Keratinocyte (primary cell): ENCODE data around the gene RSRC2. TPM values are rescaled to one million over a fixed set of nuclear protein-coding genes. Genes with fewer than 3 reads are reported as not detected.

ENCODE experiments used
- DNase-seq: peaks from one replicate; pipeline ENCODE4 v3.0.0-alpha.2; 2011; ENCODE audit warnings: low read depth, missing footprints, low spot score
- FAIRE-seq: peaks from 2 replicates; lab custom pipeline; 2011; peaks lifted over from hg19 to GRCh38; lab: Jason Lieb, UNC
- H2AFZ ChIP-seq: 2 replicates; pipeline ENCODE4 v1.6.0; 2012; ENCODE audit warnings: low read length, control low read depth, inconsistent platforms; ENCODE audit not compliant: control insufficient read depth
- H3K27ac ChIP-seq: 2 replicates; pipeline ENCODE4 v1.5.1; 2011; ENCODE audit warnings: low read length; ENCODE audit not compliant: control insufficient read depth, insufficient read depth
- H3K27me3 ChIP-seq: 3 replicates; pipeline ENCODE4 v1.6.0; 2011; ENCODE audit warnings: low read length; ENCODE audit not compliant: control insufficient read depth, insufficient read depth; ENCODE audit errors: extremely low read depth
- H3K36me3 ChIP-seq, 2 experiments: 2 replicates in 1 of 2; 3 replicates in 1 of 2; pipeline ENCODE4 v1.5.1; 2011; ENCODE audit warnings: low read length in 2 of 2, mild to moderate bottlenecking in 1 of 2; ENCODE audit not compliant: control insufficient read depth in 2 of 2, insufficient read depth in 2 of 2; ENCODE audit errors: extremely low read depth in 1 of 2
- H3K4me1 ChIP-seq: 3 replicates; pipeline ENCODE4 v1.5.1; 2011; ENCODE audit warnings: low read length; ENCODE audit not compliant: control insufficient read depth, insufficient read depth; ENCODE audit errors: extremely low read depth
- H3K4me2 ChIP-seq: 3 replicates; pipeline ENCODE4 v1.6.0; 2011; ENCODE audit warnings: low read depth, low read length; ENCODE audit not compliant: control insufficient read depth, insufficient read depth; ENCODE audit errors: extremely low read depth
- H3K4me3 ChIP-seq, 3 experiments: fragments of 200-600 bp in 1 of 3; sonication (generic) in 1 of 3; 2 replicates in 2 of 3; 3 replicates in 1 of 3; pipeline ENCODE4 v1.5.1; 2011 to 2016; ENCODE audit warnings: low read length in 3 of 3, mild to moderate bottlenecking in 3 of 3, control low read depth in 2 of 3, inconsistent platforms in 1 of 3, low read depth in 1 of 3, mixed read lengths in 1 of 3, mixed run types in 1 of 3, moderate library complexity in 1 of 3; ENCODE audit not compliant: control insufficient read depth in 2 of 3, insufficient read depth in 2 of 3; ENCODE audit errors: extremely low read depth in 1 of 3
- H3K79me2 ChIP-seq: 2 replicates; pipeline ENCODE4 v1.6.0; 2012; ENCODE audit warnings: low read length; ENCODE audit not compliant: control insufficient read depth, insufficient read depth
- H3K9ac ChIP-seq: 3 replicates; pipeline ENCODE4 v1.6.0; 2011; ENCODE audit warnings: low read length; ENCODE audit not compliant: control insufficient read depth, insufficient read depth; ENCODE audit errors: extremely low read depth
- H3K9me1 ChIP-seq: 3 replicates; pipeline ENCODE4 v1.6.0; 2011; ENCODE audit warnings: low read length; ENCODE audit not compliant: control insufficient read depth, insufficient read depth; ENCODE audit errors: extremely low read depth
- H3K9me3 ChIP-seq: 2 replicates; pipeline ENCODE4 v1.5.1; 2012; ENCODE audit warnings: low read depth, low read length; ENCODE audit not compliant: control insufficient read depth
- H4K20me1 ChIP-seq: 3 replicates; pipeline ENCODE4 v1.6.0; 2011; ENCODE audit warnings: low read length; ENCODE audit not compliant: control insufficient read depth, insufficient read depth; ENCODE audit errors: extremely low read depth
- EZH2 ChIP-seq: IDR thresholded peaks from one replicate; pipeline ENCODE4 v1.6.1; 2012; ENCODE audit warnings: inconsistent platforms, mild to moderate bottlenecking, low read length, moderate library complexity
- dilution Hi-C: fragments of 300-500 bp; cut with MboI; formaldehyde crosslinking; loops from one replicate; pipeline ENCODE4 v1.7.0; 2020; ENCODE audit warnings: low sequenced_read_pairs; ENCODE audit not compliant: extremely low pct_ligation_motif_present
- polyA plus RNA-seq, 5 experiments: library from polyadenylated mRNA; depleted of rRNA in 3 of 5; stranded (reverse) in 3 of 5; stranded (forward) in 1 of 5; unstranded in 1 of 5; fragments of >200 nt; gene quantifications; 1 replicate in 1 of 5; 2 replicates in 3 of 5; 3 replicates in 1 of 5; pipeline versions ENCODE4 v1.2.1 to v1.2.3, GENCODE V29; 2011 to 2012; ENCODE audit warnings: missing spikeins in 2 of 5, low read depth in 1 of 5, low replicate concordance in 1 of 5
- TF ChIP-seq, protein P1 (sequence below), 3 experiments: IDR thresholded peaks in 1 of 3; conservative IDR thresholded peaks in 1 of 3; optimal IDR thresholded peaks in 1 of 3; 2 replicates in 2 of 3; 3 replicates in 1 of 3; pipeline versions ENCODE3 to v1.5.1; 2011; ENCODE audit warnings: low read length in 3 of 3, mild to moderate bottlenecking in 3 of 3, moderate library complexity in 2 of 3, control low read depth in 1 of 3, inconsistent platforms in 1 of 3; ENCODE audit not compliant: insufficient read depth in 2 of 3; ENCODE audit errors: extremely low read depth in 1 of 3

The RSRC2 gene
- polyA plus RNA-seq, 1 donor (not counting 4 experiments of a cell fraction or from before 2014, with no cell fraction given): 45.6 TPM

- TF ChIP-seq, protein P1, sequence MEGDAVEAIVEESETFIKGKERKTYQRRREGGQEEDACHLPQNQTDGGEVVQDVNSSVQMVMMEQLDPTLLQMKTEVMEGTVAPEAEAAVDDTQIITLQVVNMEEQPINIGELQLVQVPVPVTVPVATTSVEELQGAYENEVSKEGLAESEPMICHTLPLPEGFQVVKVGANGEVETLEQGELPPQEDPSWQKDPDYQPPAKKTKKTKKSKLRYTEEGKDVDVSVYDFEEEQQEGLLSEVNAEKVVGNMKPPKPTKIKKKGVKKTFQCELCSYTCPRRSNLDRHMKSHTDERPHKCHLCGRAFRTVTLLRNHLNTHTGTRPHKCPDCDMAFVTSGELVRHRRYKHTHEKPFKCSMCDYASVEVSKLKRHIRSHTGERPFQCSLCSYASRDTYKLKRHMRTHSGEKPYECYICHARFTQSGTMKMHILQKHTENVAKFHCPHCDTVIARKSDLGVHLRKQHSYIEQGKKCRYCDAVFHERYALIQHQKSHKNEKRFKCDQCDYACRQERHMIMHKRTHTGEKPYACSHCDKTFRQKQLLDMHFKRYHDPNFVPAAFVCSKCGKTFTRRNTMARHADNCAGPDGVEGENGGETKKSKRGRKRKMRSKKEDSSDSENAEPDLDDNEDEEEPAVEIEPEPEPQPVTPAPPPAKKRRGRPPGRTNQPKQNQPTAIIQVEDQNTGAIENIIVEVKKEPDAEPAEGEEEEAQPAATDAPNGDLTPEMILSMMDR (optimal IDR thresholded peaks at IDR 0.05 in 1 of 3, IDR thresholded peaks at IDR 0.05 in 1 of 3, conservative IDR thresholded peaks at IDR 0.05 in 1 of 3; ENCODE audit: extremely low read depth in 1 of 3, insufficient read depth in 2 of 3, low read length in 3 of 3): no peak
- FAIRE-seq (no peak), DNase-seq (no peak)
- H3K4me2 ChIP-seq: no peak overlapping the region
- H3K27me3 ChIP-seq: no peaks in the 10 kb centered on the region
- no peaks in the 10 kb centered on the region for H3K9me3 ChIP-seq
- H3K79me2 ChIP-seq: peaks cover 92% of the 10 kb centered on the region
- peaks cover 32 to 67% of the 10 kb centered on the region in 2 experiments for H3K36me3 ChIP-seq
- no peak overlapping the region for H3K9ac ChIP-seq
- H3K27ac ChIP-seq: no peak overlapping the region
- H4K20me1 ChIP-seq: peaks cover 45% of the 10 kb centered on the region
- H2AFZ ChIP-seq: no peak overlapping the region
- H3K4me1 ChIP-seq: peaks cover 16% of the 10 kb centered on the region
- H3K4me3 ChIP-seq: no peak overlapping the region
- H3K9me1 ChIP-seq: no peaks in the 10 kb centered on the region
- dilution Hi-C loops: no loop called here
Observed at GRCh38 chr12:122519418-122519817, 7.3 kb downstream of the RSRC2 start.

GRCh38 chr12:122518908-122519307 is 7.8 kb downstream of the RSRC2 start:
- dilution Hi-C loops: no loop called here
- DNase-seq (no peak), FAIRE-seq (no peak)
- no peak overlapping the region for H3K4me3 ChIP-seq
- H3K9me1 ChIP-seq: no peaks in the 10 kb centered on the region
- H3K79me2 ChIP-seq: peaks cover 89% of the 10 kb centered on the region
- no peaks in the 10 kb centered on the region for H3K9me3 ChIP-seq
- peaks cover 41% of the 10 kb centered on the region for H4K20me1 ChIP-seq
- H2AFZ ChIP-seq: no peak overlapping the region
- peaks cover 31 to 68% of the 10 kb centered on the region in 2 experiments for H3K36me3 ChIP-seq
- H3K27ac ChIP-seq: no peak overlapping the region
- no peak overlapping the region for H3K4me2 ChIP-seq
- TF ChIP-seq EZH2: no peak
- TF ChIP-seq, protein P1 (optimal IDR thresholded peaks at IDR 0.05 in 1 of 3, IDR thresholded peaks at IDR 0.05 in 1 of 3, conservative IDR thresholded peaks at IDR 0.05 in 1 of 3; ENCODE audit: extremely low read depth in 1 of 3, insufficient read depth in 2 of 3, low read length in 3 of 3): no peak
- peaks cover 11% of the 10 kb centered on the region for H3K4me1 ChIP-seq
- no peak overlapping the region for H3K9ac ChIP-seq
- H3K27me3 ChIP-seq: no peaks in the 10 kb centered on the region
